ENCODE data around the gene LRRN4CL. TPM values are rescaled to one million over a fixed set of nuclear protein-coding genes. Genes with fewer than 3 reads are reported as not detected.
A peak's percentile ranks its signal among the peaks of the same experiment; 100 is the strongest.
"Not testable (repeated sequence)": the region's sequence is repeated elsewhere in the genome, so short reads cannot be mapped to it uniquely, and the experiment has no call there.

Gene LRRN4CL
- total RNA-seq, 1 donor from 2014 or later, result 0.25 TPM

DNA sequence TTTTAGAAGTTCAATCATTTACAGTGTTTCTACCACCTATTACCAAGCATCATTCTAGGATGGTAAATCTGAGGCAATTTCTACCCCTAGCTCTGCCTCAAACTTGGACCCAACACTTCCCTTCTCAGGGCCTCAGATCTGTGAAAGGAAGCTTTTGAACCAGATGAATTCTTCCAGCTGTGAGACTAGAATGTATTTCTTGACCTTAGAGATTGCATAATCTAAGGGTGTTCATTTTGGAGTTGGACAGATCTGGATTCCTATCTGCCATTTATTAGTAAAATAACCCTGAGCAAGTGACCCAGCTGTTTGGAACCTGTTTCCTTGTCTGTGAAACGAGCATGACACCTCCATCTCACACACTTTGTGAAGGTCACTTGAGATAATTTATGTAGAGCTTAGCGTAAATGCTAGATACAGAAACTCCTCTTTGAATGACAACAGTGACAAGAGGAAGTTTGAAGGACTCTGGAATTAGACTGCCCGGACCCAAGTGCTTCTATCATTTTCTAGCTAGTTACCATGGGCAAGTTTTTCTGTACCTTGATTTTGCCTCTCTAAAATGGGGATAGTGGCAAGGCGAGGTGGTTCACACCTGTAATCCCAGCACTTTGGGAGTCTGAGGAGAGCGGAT is 32.4 kb downstream of the LRRN4CL start:
- no peaks in the 10 kb centered on the region for H3K27me3 ChIP-seq (ENCODE audit: control insufficient read depth, insufficient read depth, low read length)
- H3K36me3 ChIP-seq (ENCODE audit: control insufficient read depth, insufficient read depth, low read length), result no peaks in the 10 kb centered on the region
- no peak overlapping the region for H3K4me3 ChIP-seq (ENCODE audit: low read depth, low read length)
- no peak for DNase-seq (ENCODE audit: low read depth)
- no peak for TF ChIP-seq CTCF (IDR thresholded peaks at IDR 0.05; ENCODE audit: insufficient read depth, low read length, poor library complexity, severe bottlenecking)

GRCh38 chr11:62654297-62654696 is 35.0 kb downstream of the LRRN4CL start:
- Histone ChIP-seq H3K4me3 (ENCODE audit: low read depth, low read length) (no peak overlapping the region), H3K27me3 (ENCODE audit: control insufficient read depth, insufficient read depth, low read length) (no peaks in the 10 kb centered on the region), H3K36me3 (ENCODE audit: control insufficient read depth, insufficient read depth, low read length) (no peaks in the 10 kb centered on the region)
- TF ChIP-seq CTCF (IDR thresholded peaks at IDR 0.05; ENCODE audit: insufficient read depth, low read length, poor library complexity, severe bottlenecking), result no peak
- DNase-seq (ENCODE audit: low read depth), result no peak

GRCh38 chr11:62652161-62653006 is 36.9 kb downstream of the LRRN4CL start:
- TF ChIP-seq CTCF (IDR thresholded peaks at IDR 0.05; ENCODE audit: insufficient read depth, low read length, poor library complexity, severe bottlenecking), result no peak
- H3K36me3 ChIP-seq (ENCODE audit: control insufficient read depth, insufficient read depth, low read length), result peaks cover 1% of the 10 kb centered on the region
- no peak for DNase-seq (ENCODE audit: low read depth)
- no peaks in the 10 kb centered on the region for H3K27me3 ChIP-seq (ENCODE audit: control insufficient read depth, insufficient read depth, low read length)
- H3K4me3 ChIP-seq (ENCODE audit: low read depth, low read length), result peak overlapping the region; percentile 85

- H3K27me3 ChIP-seq (ENCODE audit: control insufficient read depth, insufficient read depth, low read length); H3K36me3 ChIP-seq (ENCODE audit: control insufficient read depth, insufficient read depth, low read length); H3K4me3 ChIP-seq (ENCODE audit: low read depth, low read length); DNase-seq (ENCODE audit: low read depth): not testable (repeated sequence)
These were observed 39.0 kb downstream of the LRRN4CL start for GRCh38 chr11:62650283-62650682.

- no peak overlapping the region for H3K4me3 ChIP-seq (ENCODE audit: low read depth, low read length)
- DNase-seq (ENCODE audit: low read depth), result no peak
- TF ChIP-seq CTCF (IDR thresholded peaks at IDR 0.05; ENCODE audit: insufficient read depth, low read length, poor library complexity, severe bottlenecking), result no peak
These were observed 39.8 kb downstream of the LRRN4CL start for GRCh38 chr11:62649486-62649885.

DNA sequence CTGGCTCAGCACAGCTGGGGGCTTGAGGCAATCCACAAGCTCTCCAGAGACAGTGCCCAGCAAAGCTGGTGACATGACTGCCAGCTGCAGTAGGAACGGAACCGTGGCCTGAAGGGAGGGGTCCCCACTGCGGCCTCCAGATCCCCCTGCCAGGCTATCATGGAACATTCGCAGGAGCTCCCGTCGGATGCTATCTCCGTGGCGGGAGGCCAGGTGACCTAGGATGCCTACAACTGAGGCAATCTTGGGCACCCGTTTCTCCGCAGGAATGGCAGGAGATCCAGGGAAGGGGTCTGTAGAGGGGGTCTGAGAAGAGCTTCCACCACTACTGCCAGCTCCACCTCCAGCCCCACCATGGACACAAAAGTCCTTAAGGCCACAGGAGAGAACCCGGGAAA is 40.4 kb downstream of the LRRN4CL start:
- peaks cover 1% of the 10 kb centered on the region for H3K36me3 ChIP-seq (ENCODE audit: control insufficient read depth, insufficient read depth, low read length)
- TF ChIP-seq CTCF (IDR thresholded peaks at IDR 0.05; ENCODE audit: insufficient read depth, low read length, poor library complexity, severe bottlenecking), result no peak
- no peak for DNase-seq (ENCODE audit: low read depth)
- no peaks in the 10 kb centered on the region for H3K27me3 ChIP-seq (ENCODE audit: control insufficient read depth, insufficient read depth, low read length)
- no peak overlapping the region for H3K4me3 ChIP-seq (ENCODE audit: low read depth, low read length)

More at GRCh38 chr11:62649486-62649885, 39.8 kb downstream of the LRRN4CL start:
- peaks cover 1% of the 10 kb centered on the region for H3K36me3 ChIP-seq (ENCODE audit: control insufficient read depth, insufficient read depth, low read length)
- H3K27me3 ChIP-seq (ENCODE audit: control insufficient read depth, insufficient read depth, low read length), result no peaks in the 10 kb centered on the region
